SU-DHL-6 (cell line): ENCODE results near the gene PLEKHD1.

Experiments used
- CTCF ChIP-seq: fragments of 200-600 bp; sonication (generic); IDR thresholded peaks from one replicate; pipeline ENCODE4 v1.5.1; 2017; ENCODE audit warnings: antibody characterized with exemption, mild to moderate bottlenecking, low read length, moderate library complexity; ENCODE audit not compliant: insufficient read depth, poor library complexity, severe bottlenecking
- EZH2phosphoT487 ChIP-seq: fragments of 200-600 bp; sonication (generic), shearing (Covaris generic); conservative IDR thresholded peaks from 2 replicates; pipeline ENCODE4 v1.6.1; 2018; ENCODE audit warnings: mild to moderate bottlenecking, antibody characterized with exemption, low read length, moderate library complexity, mixed read lengths

GRCh38 chr14:69529563-69529962 lies 45.0 kb downstream of the PLEKHD1 start:
- TF ChIP-seq CTCF, result no peak
- TF ChIP-seq EZH2phosphoT487, result no peak
